Lower leg skin (tissue), 4 donors: ENCODE data around the gene CACNB4. TPM values are rescaled to one million over a fixed set of nuclear protein-coding genes. Genes with fewer than 3 reads are reported as not detected.

ENCODE experiments used
- DNase-seq, 2 donors: peaks; one replicate each; pipeline ENCODE4 v3.0.0-alpha.2; 2019; ENCODE audit warnings: low spot score in 2 of 2
- H3K4me3 ChIP-seq: fragments of 200-600 bp; sonication (generic); 2 replicates; pipeline ENCODE4 v1.5.1; 2017; ENCODE audit warnings: mild to moderate bottlenecking, low read depth; ENCODE audit not compliant: poor library complexity, severe bottlenecking
- CTCF ChIP-seq, 3 donors: fragments of 450-650 bp; IDR thresholded peaks; one replicate each; pipeline ENCODE4 v1.5.1; 2016; ENCODE audit warnings: antibody characterized with exemption in 3 of 3, mild to moderate bottlenecking in 3 of 3, moderate library complexity in 2 of 3
- POLR2A ChIP-seq, 2 donors: fragments of 450-650 bp; IDR thresholded peaks; one replicate each; pipeline ENCODE4 v1.6.1; 2016 to 2017; ENCODE audit warnings: antibody characterized with exemption in 2 of 2, mild to moderate bottlenecking in 1 of 2, moderate library complexity in 1 of 2
- WGBS, 2 donors: methylation state at CpG; one replicate each; pipeline ENCODE4 v1.1.5; 2018; 5-methylcytosine and 5-hydroxymethylcytosine counted together
- intact Hi-C: fragments of 100-400 bp; cut with DNase I; formaldehyde crosslinking; loops from one replicate; pipeline ENCODE4 v1.15.0; 2023; ENCODE audit warnings: low total_unique reads
- total RNA-seq, 4 donors: library from RNA; depleted of rRNA; stranded (reverse); fragments of >200 nt; gene quantifications; one replicate each; pipeline ENCODE4 v1.1.0, GENCODE V29; 2016

Gene CACNB4
- total RNA-seq, 4 donors from 2014 or later, result 2.4 to 6.3 (median 3.5) TPM

DNA sequence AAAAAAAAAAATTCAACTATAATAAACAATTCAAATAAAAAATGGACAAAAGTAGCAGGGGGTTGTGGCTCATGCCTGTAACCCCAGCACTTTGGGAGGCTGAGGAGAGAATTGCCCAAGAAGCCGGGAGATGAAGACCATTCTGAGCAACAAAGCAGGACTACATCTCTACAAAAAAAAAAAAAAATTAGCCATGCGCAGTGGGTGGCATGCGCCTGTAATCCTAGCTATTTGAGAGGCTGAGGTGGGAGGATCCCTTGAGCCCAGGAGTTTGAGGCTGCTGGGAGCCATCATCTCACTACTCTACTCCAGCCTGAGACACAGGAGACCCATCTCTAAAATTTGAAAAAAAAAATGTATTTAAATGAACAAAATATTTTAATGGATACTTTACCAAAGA lies 4.4 kb upstream of the CACNB4 start:
- TF ChIP-seq POLR2A (IDR thresholded peaks at IDR 0.05) (no peak), CTCF (IDR thresholded peaks at IDR 0.05) (no peak)
- 97 to 98% methylated on average over 3 of the region's 3 CpGs for WGBS, 2 donors
- intact Hi-C loops, result no loop called here
- H3K4me3 ChIP-seq, result no peak overlapping the region
- no peak for DNase-seq

- TF ChIP-seq CTCF (IDR thresholded peaks at IDR 0.05) (no peak), POLR2A (IDR thresholded peaks at IDR 0.05) (no peak)
- intact Hi-C loops, result no loop called here
- H3K4me3 ChIP-seq, result no peak overlapping the region
- WGBS, 2 donors, result 89 to 95% methylated on average over 2 of the region's 2 CpGs
- no peak for DNase-seq
Measured at GRCh38 chr2:152100961-152101360, 2.1 kb upstream of the CACNB4 start.

- WGBS, 2 donors, result 10 to 13% methylated on average over 19 of the region's 19 CpGs
- H3K4me3 ChIP-seq, result peak overlapping the region; percentile 49
- intact Hi-C loops, result no loop called here
- no peak for DNase-seq
- no peak for TF ChIP-seq POLR2A (IDR thresholded peaks at IDR 0.05)
- TF ChIP-seq CTCF (IDR thresholded peaks at IDR 0.05), result no peak
Measured at GRCh38 chr2:152099367-152100050, 665 bp upstream of the CACNB4 start.

DNA sequence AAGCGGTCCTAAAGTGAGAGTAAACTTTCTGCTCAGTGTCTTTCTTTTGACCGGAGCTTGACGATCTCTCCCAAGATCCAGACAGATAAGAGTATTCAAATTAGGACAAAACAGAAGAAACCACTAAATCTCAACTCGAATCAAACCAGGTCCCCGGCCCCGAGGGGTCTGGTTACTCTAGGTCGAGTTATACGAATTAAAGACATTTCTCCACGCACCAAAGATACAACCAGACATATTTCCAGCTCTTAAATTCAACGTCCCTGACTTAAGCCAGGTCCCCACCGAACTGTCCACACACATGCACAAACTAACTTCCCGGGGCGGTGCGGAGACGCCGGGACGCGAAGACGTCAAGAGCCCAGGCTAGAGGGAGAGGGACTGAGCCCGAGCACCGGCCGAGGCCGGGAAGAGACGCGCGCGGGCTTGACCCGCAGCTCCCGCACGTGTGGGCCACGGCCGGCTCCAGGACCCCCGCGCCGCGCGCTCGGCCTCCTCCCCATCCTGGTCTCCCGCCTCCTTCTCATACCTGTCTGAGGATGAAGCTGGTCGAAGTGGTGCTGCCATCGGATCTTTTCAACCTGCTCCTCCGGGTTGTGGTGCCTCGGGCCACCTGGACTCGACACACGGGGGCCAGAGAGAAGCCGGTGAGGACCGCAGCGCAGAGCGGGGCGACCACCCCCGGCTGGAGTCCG lies 896 bp downstream of the CACNB4 start:
- intact Hi-C loops, result no loop called here
- TF ChIP-seq CTCF (IDR thresholded peaks at IDR 0.05), result no peak
- TF ChIP-seq POLR2A (IDR thresholded peaks at IDR 0.05), result no peak
- peak in 1 of 2 donors; percentile 88 for DNase-seq
- H3K4me3 ChIP-seq, result peak overlapping the region; percentile 49
- WGBS, 2 donors, result 1% methylated on average over 25 to 49 of the region's 52 CpGs

DNA sequence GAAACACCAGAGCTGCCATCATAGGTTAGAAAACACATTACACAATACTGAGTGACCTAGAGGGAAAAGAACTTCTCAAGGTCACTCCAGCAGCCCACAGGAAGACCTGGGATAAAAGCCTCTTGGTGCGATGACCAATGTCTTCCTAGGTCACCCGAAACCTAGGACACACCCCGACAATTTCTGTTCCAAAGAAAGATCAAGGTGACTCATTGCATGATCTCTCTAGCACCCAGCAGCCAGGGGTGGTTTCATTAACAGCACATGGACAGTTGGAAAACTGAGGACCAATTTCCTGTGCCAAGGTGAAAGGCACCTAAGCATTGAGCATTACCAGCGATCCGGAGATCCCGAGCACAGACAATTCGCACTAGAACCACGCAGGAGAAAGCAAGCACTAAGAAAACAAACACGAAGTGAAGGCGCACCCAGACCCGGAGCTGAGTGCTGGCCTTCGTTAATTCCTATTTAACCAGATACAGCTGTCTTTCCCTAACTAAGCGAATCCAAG lies 1.5 kb downstream of the CACNB4 start:
- DNase-seq, result no peak
- 5 to 7% methylated on average over 13 of the region's 13 CpGs for WGBS, 2 donors
- H3K4me3 ChIP-seq, result no peak overlapping the region
- intact Hi-C loops, result no loop called here
- TF ChIP-seq CTCF (IDR thresholded peaks at IDR 0.05) (no peak), POLR2A (IDR thresholded peaks at IDR 0.05) (no peak)
